HG03342 (cell line): ENCODE data around the gene OR2V1.
A peak's percentile ranks its signal among the peaks of the same experiment; 100 is the strongest.
"Not testable (repeated sequence)": the region's sequence is repeated elsewhere in the genome, so short reads cannot be mapped to it uniquely, and the experiment has no call there.

Experiments
- ATAC-seq: cut with Tn5 transposase; IDR thresholded peaks from one replicate; pipeline ENCODE4 v1.9.1; 2021; ENCODE audit warnings: mild to moderate bottlenecking, moderate library complexity; ENCODE audit not compliant: unreplicated experiment

The OR2V1 gene, protein sequence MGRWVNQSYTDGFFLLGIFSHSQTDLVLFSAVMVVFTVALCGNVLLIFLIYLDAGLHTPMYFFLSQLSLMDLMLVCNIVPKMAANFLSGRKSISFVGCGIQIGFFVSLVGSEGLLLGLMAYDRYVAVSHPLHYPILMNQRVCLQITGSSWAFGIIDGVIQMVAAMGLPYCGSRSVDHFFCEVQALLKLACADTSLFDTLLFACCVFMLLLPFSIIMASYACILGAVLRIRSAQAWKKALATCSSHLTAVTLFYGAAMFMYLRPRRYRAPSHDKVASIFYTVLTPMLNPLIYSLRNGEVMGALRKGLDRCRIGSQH

GRCh38 chr5:181130832-181131496 lies at the start of gene OR2V1:
OR2V1 (minus strand) TSS chr5:181131169; CDS start chr5:181125304, 5,865 bp downstream.
- no peak for ATAC-seq

DNA sequence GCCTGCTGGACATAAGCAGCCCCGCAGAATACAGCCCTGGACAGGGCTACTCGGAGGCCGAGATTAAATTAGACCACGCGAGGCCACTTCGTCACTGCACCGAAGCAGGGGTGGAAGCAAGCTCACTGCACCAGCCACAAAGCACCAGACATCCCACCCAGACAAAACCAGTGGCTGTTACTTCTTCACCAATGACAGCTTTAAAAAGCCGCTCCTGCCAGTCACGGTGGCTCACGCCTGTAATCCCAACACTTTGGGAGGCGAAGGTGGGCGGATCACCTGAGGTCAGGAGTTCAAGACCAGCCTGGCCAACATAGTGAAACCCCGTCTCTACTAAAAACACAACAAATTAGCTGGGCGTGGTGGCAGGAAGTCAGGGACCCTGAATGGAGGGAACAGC lies 46.6 kb upstream of the OR2V1 start:
- ATAC-seq: not testable (repeated sequence)

DNA sequence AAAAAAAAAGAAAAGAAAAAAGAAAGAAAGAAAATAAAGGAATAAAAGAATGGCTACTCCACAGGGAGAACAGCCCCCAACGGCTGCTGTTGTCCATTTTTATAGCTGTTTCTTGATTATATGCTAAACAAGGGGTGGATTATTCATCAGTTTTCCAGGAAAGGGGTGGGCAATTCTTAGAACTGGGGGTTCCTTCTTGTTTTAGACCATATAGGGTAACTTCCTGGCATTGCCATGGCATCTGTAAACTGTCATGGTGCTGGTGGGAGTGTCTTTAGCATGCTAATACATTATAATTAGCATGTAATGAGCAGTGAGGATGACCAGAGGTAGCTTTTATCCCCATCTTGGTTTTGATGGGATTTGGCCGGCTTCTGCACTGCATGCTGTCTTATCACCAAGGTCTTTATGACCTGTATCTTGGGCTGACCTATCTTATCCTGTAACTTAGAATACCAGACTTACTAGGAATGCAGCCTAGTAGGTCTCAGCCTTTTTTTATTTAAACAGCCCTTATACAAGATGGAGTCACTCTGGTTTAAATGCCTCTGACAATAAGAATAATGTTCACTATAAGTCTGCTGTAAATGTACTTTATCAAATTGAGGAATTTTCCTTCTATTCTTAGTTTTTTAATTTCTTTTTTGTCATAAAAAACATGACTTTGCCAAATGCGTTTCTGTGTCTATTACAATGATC lies 45.4 kb upstream of the OR2V1 start:
- ATAC-seq: no peak

- ATAC-seq: peak; percentile 46
These were observed 42.7 kb upstream of the OR2V1 start for GRCh38 chr5:181173420-181174342.

- no peak for ATAC-seq
These were observed 42.1 kb upstream of the OR2V1 start for GRCh38 chr5:181173027-181173419.

- no peak for ATAC-seq
These were observed 40.8 kb upstream of the OR2V1 start for GRCh38 chr5:181171782-181172181.

GRCh38 chr5:181170996-181171395 lies 40.0 kb upstream of the OR2V1 start:
- ATAC-seq: no peak

- ATAC-seq: no peak
These were observed 39.4 kb upstream of the OR2V1 start for GRCh38 chr5:181170237-181170825.

DNA sequence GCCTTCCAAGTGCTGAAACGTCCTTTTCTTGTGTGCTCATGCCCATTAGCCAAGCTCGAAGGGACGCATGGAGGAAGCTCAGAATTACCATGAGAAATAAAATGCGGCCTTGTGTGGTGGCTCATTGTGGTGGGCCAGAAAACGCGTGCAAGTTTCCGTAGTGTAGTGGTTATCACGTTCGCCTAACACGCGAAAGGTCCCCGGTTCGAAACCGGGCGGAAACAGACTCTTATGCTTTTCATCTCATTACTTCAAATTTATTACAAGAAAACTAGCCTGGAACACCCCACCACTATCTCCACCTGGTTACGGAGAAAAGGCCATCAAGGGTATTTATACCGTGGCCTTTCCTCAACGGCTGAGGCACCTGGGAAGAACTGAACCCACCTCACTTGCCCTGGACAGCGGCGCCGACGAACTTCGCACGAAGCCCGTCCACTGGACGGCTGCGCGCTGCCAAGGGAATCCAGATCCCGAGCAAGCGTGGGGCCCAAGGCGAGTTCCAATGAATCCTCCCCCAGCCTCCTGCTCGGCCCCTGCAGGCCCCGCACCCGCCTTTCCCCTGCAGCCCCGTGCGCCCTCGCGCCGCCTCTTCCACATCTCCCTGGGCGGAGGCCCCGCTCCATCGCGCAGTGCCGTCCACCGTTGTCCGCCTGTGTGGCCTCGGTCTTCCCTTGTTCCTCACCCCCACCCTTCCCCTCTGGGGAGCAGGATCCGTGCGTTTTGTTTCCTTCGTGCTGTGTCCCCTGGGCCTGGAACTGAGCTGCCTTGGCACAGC lies 38.7 kb upstream of the OR2V1 start:
- peak; percentile 40 for ATAC-seq

DNA sequence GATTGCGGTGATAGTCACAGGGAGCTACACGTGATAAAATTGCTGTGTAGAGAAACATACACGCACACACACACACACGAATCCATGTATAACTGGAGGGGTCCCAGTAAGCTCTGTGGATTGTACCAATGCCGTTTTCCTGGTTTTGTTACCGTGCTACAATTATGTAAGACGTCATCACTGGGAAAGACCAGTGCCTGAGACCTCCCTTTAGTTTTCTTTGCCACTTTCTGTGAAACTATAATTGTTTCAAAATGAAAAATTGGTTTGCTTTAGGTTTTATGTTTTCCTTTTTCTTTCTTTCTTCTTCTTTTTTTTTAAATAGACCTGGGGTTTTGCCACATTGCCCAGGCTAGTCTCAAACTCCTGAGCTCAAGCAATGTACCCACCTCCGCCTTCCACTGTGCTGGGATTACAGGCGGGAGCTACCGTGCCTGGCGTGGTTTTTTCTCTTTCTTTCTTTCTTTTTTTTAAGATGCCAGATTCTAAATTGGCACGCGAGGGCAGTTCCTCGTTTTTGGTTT lies 37.7 kb upstream of the OR2V1 start:
- ATAC-seq: no peak

DNA sequence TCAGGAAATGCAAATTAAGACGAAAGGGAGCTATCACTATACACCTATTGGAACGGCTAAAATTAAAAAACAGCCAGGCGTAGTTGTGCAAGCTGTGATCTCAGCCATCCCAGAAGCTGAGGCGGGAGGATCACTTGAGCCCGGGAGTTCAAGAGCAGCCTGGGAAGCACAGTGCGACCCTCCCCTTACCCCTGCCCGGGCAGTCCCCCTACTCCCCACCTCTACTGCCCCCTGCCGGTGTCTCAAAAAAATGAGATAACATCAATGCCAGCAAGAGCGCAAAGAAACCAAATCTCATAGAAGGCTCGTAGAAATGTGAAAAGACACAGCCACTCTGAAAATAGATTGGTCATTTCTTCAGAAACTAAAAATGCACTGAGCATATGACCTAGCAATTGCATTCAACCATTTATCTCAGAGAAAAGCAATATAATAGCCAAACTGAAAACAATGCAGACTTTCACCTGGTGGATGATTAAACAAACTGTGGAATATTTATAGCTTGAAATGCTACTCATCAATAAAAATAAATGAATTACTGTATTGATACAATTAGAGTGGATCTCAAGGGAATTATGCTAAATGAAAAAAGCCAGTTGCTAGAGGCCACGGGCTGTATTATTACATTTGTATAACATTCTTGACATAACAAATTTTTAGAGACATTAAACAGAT lies 37.0 kb upstream of the OR2V1 start:
- no peak for ATAC-seq

DNA sequence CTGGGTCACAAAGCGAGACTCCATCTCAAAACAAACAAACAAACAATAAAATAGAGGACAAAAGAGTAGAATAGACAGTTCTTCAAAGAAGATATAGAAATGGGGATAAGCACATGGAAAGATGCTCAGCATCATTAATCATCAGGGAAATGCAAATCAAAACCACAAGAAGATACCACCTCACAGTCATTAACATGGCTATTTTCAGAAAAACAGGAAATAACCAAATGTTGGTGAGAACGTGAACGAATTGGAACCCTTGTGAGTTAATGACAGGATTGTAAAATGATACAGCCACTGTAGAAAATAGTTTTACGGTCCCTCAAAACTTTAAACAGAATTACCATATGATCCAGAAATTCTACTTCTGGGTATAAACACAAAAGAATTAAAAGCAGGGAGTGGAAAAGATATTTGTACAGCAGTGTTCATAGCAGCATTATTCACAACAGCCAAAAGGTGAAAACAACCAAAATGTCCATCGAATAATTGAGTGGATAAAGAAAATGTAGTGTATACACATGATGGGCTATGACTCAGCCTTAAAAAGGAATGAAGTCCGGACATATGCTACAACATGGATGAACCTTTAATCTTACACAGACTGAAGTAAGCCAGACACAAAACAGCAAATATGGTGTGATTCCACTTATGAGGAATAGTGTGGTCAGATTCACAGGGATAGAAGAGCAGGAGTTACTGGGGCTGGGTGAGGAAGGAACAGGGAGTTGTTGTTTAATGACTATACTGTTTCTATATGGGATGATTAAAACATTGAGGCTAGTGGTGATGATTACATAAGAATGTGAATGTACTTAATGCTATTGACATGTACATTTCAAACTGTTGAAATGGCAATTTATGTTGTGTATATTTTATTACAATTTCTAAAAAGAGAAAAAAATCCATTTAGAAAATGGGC lies 36.1 kb upstream of the OR2V1 start:
- ATAC-seq: no peak

GRCh38 chr5:181164076-181164952 lies 33.3 kb upstream of the OR2V1 start:
- ATAC-seq: no peak

DNA sequence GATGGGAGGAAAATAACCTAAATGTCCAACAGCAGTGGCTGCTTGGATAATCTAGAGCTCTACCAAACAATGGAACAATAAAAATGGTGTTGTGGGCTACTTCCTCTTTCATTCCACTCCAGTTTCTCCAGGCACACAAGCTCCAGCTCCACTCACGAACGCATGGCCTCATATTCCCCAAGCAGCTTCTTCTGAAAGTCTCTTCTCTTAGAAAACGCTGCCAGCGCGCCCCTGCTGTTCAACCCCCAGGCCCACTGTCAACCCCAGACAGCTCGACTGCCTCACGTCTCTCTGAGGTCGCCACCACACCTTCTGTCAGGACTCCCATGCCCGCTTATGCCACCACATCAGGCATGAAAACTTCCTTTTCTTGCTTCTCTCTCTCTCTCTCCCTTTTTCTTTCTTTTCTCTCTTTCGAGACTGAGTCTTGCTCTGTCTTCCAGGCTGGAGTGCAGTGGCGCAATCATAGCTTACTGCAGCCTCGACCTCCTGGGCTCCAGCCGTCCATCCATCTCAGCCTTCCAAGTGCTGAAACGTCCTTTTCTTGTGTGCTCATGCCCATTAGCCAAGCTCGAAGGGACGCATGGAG lies 32.6 kb upstream of the OR2V1 start:
- ATAC-seq: no peak

DNA sequence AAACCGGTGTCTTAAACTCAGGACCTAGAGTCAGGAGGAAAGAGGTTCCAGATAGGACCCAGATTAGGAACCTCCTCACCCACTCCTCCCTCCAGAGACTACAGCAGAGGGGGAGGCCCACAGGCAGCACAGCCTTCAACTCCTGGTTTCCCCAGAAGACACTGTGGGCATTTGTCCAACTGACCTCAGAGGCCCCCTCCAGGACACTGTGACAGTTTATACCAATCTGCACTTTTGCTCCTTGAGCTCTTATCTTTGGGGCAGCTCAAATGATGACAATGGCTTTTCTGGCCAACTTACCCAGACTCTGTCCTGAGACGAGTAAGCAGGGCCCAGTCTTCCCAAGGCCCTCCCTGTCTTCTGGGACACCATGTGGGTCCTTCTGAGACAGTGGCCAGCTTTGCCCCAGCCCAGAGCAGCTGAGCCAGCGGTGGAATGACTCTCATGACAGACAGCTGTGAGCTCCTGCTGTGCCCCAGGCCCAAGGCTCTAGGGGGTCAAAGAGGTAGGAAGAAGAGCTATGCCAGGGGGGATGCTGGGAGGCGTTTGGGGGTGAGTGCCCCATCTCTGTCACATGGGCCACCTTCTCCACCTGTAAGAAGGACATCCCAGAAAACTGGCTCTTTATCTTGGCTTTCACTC lies 30.7 kb upstream of the OR2V1 start:
- ATAC-seq: no peak
